Ovary (tissue), 9 donors: ENCODE results near the gene SLA2. TPM values are rescaled to one million over a fixed set of nuclear protein-coding genes. Genes with fewer than 3 reads are reported as not detected.
"Not testable (repeated sequence)": the region's sequence is repeated elsewhere in the genome, so short reads cannot be mapped to it uniquely, and the experiment has no call there.

Experiments used
- DNase-seq, 5 donors: peaks; one replicate each; pipeline ENCODE4 v3.0.0-alpha.2; 2019 to 2020
- H3K27ac ChIP-seq, 2 donors: fragments of 200-600 bp; one replicate each; pipeline versions ENCODE4 v1.5.1 to v1.8.0; 2019 to 2022
- H3K27me3 ChIP-seq: fragments of 200-600 bp; one replicate; pipeline ENCODE4 v1.8.0; 2022
- H3K36me3 ChIP-seq: fragments of 200-600 bp; sonication (generic); one replicate; pipeline ENCODE4 v1.5.1; 2019
- H3K4me1 ChIP-seq: one replicate; pipeline ENCODE4 v1.8.1; 2013; ENCODE audit warnings: mild to moderate bottlenecking, moderate library complexity; ENCODE audit not compliant: insufficient read depth
- H3K4me3 ChIP-seq: fragments of 200-600 bp; sonication (generic); one replicate; pipeline ENCODE4 v1.5.1; 2017
- H3K9me3 ChIP-seq, 2 donors: fragments of 200-600 bp in 1 of 2; sonication (generic) in 1 of 2; one replicate each; pipeline versions ENCODE4 v1.5.1 to v1.8.1; 2013 to 2019; ENCODE audit warnings: mild to moderate bottlenecking in 1 of 2, moderate library complexity in 1 of 2
- EP300 ChIP-seq: sonication (generic); formaldehyde crosslinking; IDR thresholded peaks from one replicate; pipeline ENCODE4 v1.6.1; 2017; ENCODE audit warnings: antibody characterized with exemption
- POLR2A ChIP-seq: fragments of 450-650 bp; IDR thresholded peaks from one replicate; pipeline ENCODE4 v1.6.1; 2017; ENCODE audit warnings: antibody characterized with exemption, mild to moderate bottlenecking, moderate library complexity
- WGBS, 3 donors: extraction: QIAGEN DNeasy Blood & Tissue Kit in 1 of 3; methylation state at CpG; one replicate each; pipeline versions ENCODE4 v1.1.5 to v1.1.7; 2013 to 2017; 5-methylcytosine and 5-hydroxymethylcytosine counted together
- intact Hi-C, 4 donors: fragments of 100-400 bp; cut with DNase I; formaldehyde crosslinking; loops; one replicate each; pipeline versions ENCODE4 v1.11.0 to v1.15.1; 2022 to 2023
- polyA plus RNA-seq, 2 donors: library from polyadenylated mRNA; stranded (reverse); fragments of 200-250 nt in 1 of 2; fragments of 350-450 nt in 1 of 2; fragmentation: Illumina TruSeq in 1 of 2; extraction: RNeasy Lipid Tissue Mini Kit (QIAGEN cat#74804) in 1 of 2; gene quantifications; one replicate each; pipeline ENCODE4 v1.2.3, GENCODE V29; 2013 to 2014
- total RNA-seq, 7 donors: library from RNA; depleted of rRNA in 2 of 7; stranded (reverse); fragments of >200 nt in 2 of 7; fragmentation: NEBNext Ultra II Directional in 3 of 7; extraction: Animal tissue kit (Norgen Biotek cat#: 25700) in 3 of 7; gene quantifications; one replicate each; pipeline versions ENCODE4 v1.1.0 to v1.2.4, GENCODE V29; 2016 to 2023
- TF ChIP-seq, protein P1 (sequence below), 3 donors: fragments of 450-650 bp in 2 of 3; fragments of 200-600 bp in 1 of 3; IDR thresholded peaks; one replicate each; pipeline versions ENCODE4 v1.5.1 to v1.8.0; 2016 to 2022; ENCODE audit warnings: antibody characterized with exemption in 3 of 3, mild to moderate bottlenecking in 1 of 3
- donor health status: DM: no; HTN: no; CAD: no; lungs with moderate emphysema.
- donor health status: DM: no; HTN: no; CAD: no.
- donor health status: Bipolar disorder and iron deficiency.
- donor health status: DM: yes; HTN: yes; CAD: no.
- donor health status: DM: no; HTN: no; CAD: no.
- donor health status: DM: yes; HTN: yes; CAD: no.

Gene SLA2
- total and polyA plus RNA-seq, 9 donors = 0.10 to 1.1 (median 0.29) TPM; not detected in 1

DNA sequence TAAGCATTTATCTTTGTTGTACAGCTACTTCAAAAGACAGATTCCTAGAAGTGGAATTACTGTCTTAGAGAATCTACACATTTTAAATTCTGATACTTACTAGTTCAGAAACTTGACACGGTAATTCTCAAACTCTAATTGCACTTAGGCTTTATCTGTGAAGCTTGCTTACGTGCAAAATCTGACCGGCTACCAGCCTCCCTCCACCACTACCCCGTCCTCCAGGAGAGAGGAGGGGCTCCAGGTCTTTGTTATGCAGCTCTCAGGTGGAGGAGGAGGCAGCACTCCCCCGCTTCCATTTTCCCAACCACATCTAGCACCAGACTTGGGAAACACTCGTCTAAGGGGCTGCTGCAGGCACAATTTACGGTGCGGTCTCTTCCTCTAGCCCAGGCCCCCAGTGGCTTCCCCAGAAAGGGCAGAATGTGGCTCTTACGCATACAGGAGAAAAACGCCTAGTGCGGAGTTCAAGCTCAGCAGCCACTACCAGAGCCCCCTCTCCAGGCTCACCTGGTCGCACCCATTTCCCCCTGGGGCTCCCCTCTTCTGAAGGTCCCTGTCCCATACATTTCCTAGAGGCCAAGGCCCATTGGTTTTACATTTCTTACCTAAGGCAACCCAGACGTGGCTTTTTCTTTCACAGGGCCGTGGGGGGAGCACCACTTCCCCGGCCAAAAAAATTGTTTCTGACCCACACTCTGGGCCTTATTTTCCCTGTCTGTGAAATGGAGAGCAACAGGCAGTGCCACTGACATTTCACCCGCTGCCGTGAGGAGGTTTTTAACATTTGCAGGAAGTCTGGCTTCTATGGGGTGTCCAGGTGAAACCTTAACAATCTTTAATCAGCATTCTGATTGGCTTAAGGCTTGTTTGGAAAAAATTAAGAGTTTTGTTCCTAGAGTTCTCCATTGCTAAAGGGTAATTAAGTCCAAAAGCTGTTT lies 74.2 kb downstream of the SLA2 start:
- TF ChIP-seq, protein P1, sequence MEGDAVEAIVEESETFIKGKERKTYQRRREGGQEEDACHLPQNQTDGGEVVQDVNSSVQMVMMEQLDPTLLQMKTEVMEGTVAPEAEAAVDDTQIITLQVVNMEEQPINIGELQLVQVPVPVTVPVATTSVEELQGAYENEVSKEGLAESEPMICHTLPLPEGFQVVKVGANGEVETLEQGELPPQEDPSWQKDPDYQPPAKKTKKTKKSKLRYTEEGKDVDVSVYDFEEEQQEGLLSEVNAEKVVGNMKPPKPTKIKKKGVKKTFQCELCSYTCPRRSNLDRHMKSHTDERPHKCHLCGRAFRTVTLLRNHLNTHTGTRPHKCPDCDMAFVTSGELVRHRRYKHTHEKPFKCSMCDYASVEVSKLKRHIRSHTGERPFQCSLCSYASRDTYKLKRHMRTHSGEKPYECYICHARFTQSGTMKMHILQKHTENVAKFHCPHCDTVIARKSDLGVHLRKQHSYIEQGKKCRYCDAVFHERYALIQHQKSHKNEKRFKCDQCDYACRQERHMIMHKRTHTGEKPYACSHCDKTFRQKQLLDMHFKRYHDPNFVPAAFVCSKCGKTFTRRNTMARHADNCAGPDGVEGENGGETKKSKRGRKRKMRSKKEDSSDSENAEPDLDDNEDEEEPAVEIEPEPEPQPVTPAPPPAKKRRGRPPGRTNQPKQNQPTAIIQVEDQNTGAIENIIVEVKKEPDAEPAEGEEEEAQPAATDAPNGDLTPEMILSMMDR (IDR thresholded peaks at IDR 0.05) = no peak
- no peak for TF ChIP-seq EP300
- no peak for TF ChIP-seq POLR2A
- Histone ChIP-seq H3K4me1 (peaks cover 9% of the 10 kb centered on the region), H3K9me3 (no peaks in the 10 kb centered on the region), H3K27me3 (no peaks in the 10 kb centered on the region), H3K36me3 (no peaks in the 10 kb centered on the region), H3K27ac (peak overlapping the region in 1 of 2 donors; percentile 94), H3K4me3 (no peak overlapping the region)
- intact Hi-C loops = no loop called here
- no peak for DNase-seq
- WGBS, 3 donors = 52 to 55% (median 53%) methylated on average over 17 of the region's 17 CpGs

GRCh38 chr20:36569847-36570429 lies 76.1 kb downstream of the SLA2 start:
- intact Hi-C loops = no loop called here
- TF ChIP-seq POLR2A = no peak
- TF ChIP-seq EP300 = no peak
- TF ChIP-seq, protein P1 (IDR thresholded peaks at IDR 0.05) = no peak
- Histone ChIP-seq H3K27ac (no peak overlapping the region), H3K36me3 (no peaks in the 10 kb centered on the region), H3K4me1 (peaks cover 6% of the 10 kb centered on the region), H3K4me3 (no peak overlapping the region), H3K27me3 (no peaks in the 10 kb centered on the region), H3K9me3 (no peaks in the 10 kb centered on the region)
- no peak for DNase-seq
- WGBS, 3 donors = 50 to 62% (median 57%) methylated on average over 7 of the region's 7 CpGs

DNA sequence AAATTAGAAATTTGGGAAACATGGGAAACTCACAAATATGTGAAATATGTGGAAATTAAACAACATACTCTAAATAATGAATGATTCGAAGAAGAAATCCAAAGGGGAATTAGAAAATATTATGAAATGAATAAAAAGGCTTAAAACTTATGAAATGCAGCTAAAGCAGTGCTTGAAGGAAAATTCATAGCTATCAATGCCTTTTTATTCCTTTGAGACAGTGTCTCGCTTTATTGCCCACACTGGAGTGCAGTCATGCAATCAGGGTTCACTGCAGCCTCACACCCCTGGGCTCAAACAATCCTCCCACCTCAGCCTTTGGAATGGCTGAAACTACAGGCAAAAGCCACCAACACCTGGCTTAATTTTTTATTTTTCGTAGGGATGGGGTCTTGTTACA lies 80.5 kb downstream of the SLA2 start:
- no peak overlapping the region for H3K4me3 ChIP-seq
- H3K36me3 ChIP-seq = no peaks in the 10 kb centered on the region
- TF ChIP-seq, protein P1 (IDR thresholded peaks at IDR 0.05) = no peak
- 90 to 94% (median 93%) methylated on average over 3 of the region's 3 CpGs for whole genome bisulfite sequencing, 3 donors
- no peaks in the 10 kb centered on the region for H3K27me3 ChIP-seq
- no peaks in the 10 kb centered on the region for H3K9me3 ChIP-seq
- DNase-seq = no peak
- intact Hi-C loops = no loop called here
- no peak overlapping the region for H3K27ac ChIP-seq
- H3K4me1 ChIP-seq = no peaks in the 10 kb centered on the region

DNA sequence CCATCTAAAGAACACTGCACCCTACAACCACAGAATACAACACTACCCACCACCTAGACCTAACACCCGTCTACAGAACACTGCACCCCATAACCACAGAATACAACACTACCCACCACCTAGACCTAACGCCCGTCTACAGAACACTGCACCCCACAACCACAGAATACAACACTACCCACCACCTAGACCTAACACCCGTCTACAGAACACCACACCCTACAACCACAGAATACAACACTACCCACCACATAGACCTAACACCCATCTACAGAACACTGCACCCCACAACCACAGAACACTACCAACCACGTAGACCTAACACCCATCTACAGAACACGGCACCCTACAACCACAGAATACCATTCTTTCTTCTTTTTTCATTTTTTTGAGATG lies 81.3 kb downstream of the SLA2 start:
- H3K9me3 ChIP-seq, H3K4me1 ChIP-seq, H3K36me3 ChIP-seq, H3K27me3 ChIP-seq, H3K4me3 ChIP-seq, H3K27ac ChIP-seq, DNase-seq, intact Hi-C loops: not testable (repeated sequence)
- 91 to 94% (median 93%) methylated on average over 6 of the region's 6 CpGs for WGBS, 3 donors

GRCh38 chr20:36564078-36564725 lies 81.8 kb downstream of the SLA2 start:
- H3K4me1 ChIP-seq, H3K27ac ChIP-seq, DNase-seq, H3K9me3 ChIP-seq, H3K4me3 ChIP-seq, intact Hi-C loops, H3K36me3 ChIP-seq, H3K27me3 ChIP-seq: not testable (repeated sequence)
- WGBS, 3 donors = 93 to 96% (median 93%) methylated on average over 13 of the region's 13 CpGs
